Measurements from ENCODE around the gene FAM89B.

Gene FAM89B

GRCh38 chr11:65575568-65576231 is 3.4 kb downstream of the FAM89B start, which contains the start of gene EHBP1L1:
Gene EHBP1L1 (plus strand): TSS chr11:65576053. CDS start chr11:65576303, 250 bp downstream.
- DNase-seq = peak; percentile 83

DNA sequence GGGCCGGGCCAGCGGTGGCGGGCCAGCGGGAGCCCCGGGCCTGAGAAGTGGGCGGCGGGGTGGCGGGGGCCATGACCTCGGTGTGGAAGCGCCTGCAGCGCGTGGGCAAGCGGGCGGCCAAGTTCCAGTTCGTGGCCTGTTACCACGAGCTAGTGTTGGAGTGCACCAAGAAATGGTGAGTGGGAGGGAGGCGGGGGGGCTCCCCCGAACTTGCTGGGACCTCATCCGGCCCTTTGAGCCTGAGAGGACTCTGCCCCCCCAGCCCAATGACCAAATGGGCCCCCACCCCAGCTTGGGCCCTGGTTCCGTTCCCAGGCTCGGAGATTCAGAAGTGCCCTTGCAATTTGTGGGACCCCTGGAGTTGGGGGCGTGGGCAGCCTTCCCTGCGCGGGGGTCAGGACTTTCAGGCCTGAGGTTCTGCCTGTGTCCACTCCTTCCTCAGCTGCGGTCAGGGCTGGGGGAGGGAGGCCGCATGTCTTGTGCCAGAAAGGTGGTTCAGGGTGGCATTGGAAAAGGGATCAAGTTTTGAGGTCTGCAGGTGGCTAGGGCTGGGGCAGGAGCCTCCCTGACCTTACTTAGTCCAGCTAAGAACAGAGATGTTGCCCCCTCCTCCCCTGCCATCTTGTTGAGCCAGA is 4.0 kb downstream of the FAM89B start:
- DNase-seq = no peak

GRCh38 chr11:65576867-65577755 is 4.8 kb downstream of the FAM89B start:
- DNase-seq = no peak

DNA sequence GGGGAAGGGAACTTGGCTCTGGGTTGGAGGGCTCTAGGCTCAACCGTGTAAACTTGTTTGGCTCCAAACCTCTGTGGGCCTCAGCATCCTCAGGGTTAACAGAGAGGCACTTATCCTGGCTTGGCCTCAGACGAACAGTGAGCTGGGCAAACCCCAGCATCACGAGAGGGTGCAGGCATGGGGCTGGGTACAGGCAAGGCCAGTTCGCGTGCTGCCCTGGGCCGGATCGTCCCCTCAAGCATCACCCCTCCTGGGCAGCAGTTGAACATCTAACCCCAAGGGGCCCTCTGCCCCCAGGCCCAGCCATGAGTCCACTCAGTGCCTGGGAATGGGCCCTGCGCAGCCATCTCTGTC is 5.4 kb downstream of the FAM89B start:
- no peak for DNase-seq

GRCh38 chr11:65578134-65578533 is 5.8 kb downstream of the FAM89B start:
- no peak for DNase-seq

- DNase-seq = no peak
Measured at GRCh38 chr11:65578667-65579066, 6.3 kb downstream of the FAM89B start.

- DNase-seq = no peak
Measured at GRCh38 chr11:65579291-65579690, 7.0 kb downstream of the FAM89B start.

DNA sequence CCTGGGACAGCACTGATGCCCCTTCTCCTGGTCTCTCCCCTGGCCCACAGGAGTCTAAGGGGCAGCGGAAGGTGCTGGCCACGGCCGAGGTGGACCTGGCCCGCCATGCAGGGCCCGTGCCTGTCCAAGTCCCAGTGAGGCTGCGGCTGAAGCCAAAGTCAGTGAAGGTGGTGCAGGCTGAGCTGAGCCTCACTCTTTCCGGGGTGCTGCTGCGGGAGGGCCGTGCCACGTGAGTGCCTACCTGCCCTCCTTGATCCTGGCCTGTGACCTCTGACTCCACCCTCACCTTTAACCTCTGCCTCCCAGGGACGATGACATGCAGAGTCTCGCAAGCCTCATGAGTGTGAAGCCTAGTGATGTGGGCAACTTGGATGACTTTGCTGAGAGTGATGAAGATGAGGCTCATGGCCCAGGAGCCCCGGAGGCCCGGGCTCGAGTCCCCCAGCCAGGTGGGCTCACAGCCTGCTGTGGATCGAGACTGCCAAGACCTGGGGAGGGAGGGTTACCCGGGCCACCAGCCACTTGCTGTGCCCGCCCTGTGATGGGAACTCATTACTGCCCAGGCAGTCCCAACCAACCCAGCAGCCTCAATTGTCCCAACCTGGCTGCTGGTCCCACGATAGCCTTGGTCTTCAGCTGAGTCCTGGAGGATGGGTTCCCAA is 7.8 kb downstream of the FAM89B start:
- DNase-seq = no peak

DNA sequence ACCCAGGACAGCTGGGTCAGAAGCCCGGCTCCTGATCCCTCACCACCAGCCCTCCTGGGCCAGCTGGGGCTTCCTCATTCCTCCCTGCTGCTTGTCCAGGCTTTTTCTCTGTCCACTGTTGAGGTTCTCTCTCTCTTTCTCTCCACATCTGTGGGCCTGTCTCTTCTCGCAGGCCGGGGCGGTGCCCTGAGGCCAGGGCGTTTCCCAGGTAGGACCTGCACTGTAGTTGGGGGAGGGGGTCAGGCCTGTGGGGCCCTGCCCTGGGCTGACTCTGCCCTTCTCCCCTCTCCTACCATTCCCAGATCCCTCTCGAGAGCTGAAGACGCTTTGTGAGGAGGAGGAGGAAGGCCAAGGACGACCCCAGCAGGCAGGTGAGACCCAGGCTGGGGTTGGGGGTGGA is 8.4 kb downstream of the FAM89B start:
- no peak for DNase-seq

DNA sequence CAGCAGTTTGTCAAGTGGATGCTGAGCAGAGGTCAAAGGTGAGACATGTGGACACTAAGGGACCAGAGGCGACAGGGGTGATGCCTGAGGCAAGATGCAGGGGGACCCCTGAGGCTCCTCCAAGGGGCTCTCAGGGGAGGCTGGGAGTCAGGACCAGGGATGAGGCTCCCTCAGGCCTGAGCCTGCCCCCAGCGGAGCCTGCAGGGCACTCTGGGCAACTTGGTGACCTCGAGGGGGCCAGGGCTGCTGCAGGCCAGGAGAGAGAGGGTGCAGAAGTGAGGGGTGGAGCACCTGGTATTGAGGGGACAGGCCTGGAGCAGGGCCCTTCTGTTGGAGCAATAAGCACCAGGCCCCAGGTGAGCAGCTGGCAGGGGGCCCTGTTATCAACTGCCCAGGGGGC is 9.6 kb downstream of the FAM89B start:
- DNase-seq = no peak

DNA sequence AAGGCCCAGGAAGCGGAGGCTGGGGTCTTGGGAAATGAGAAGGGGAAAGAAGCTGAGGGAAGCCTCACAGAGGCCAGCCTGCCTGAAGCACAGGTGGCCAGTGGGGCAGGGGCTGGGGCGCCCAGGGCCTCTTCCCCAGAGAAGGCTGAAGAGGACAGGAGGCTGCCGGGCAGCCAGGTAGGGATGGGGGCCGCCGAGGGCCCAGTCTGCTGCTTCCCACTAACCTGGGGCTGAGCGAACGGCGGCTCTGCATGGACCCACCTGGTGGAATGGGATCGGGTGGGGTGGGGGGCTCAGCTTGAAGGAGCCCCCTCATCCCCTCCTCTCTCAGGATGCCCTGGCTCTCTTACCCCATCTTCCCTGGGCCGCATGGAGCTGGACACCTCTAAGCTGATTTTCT is 11.3 kb downstream of the FAM89B start:
- no peak for DNase-seq

- DNase-seq = no peak
Measured at GRCh38 chr11:65584106-65584505, 11.8 kb downstream of the FAM89B start.

DNA sequence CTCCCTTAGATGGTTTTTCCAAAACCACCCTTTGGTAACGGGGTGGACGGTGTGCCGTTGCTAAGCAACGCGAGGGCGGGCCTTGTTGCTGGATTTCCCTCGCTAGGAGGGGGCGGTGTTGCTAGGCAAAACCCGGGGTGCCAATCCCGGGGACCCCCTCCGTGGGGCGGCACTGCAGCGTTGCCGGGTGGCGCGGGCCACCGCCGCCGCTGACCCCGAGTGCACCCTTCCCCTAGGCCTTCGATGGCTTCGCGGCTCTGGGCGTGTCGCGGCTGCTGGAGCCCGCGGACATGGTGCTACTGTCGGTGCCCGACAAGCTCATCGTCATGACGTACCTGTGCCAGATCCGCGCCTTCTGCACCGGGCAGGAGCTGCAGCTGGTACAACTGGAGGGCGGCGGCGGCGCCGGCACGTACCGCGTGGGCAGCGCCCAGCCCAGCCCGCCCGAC is 12.4 kb downstream of the FAM89B start:
- DNase-seq = no peak

- DNase-seq = no peak
Measured at GRCh38 chr11:65585396-65586246, 13.3 kb downstream of the FAM89B start.

DNA sequence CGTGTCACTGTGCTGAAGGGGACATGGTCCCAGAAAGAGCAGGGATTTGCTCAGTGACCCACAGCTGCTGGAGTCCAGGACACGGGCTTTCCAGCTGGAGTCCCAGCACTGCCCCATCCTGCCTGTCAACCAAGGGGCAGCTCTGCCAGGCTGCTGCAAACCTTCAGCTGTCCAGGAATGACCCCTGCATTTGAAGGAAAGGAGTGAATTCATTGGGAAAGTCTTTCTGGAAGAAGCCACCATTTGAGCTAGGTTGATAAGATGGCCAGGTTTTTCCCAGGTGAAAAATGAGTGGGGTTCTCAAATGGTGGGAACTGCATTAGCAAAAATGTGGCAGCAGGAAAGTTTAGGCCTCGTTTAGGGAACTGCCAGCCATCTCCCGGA is 13.9 kb downstream of the FAM89B start:
- DNase-seq = no peak

DNA sequence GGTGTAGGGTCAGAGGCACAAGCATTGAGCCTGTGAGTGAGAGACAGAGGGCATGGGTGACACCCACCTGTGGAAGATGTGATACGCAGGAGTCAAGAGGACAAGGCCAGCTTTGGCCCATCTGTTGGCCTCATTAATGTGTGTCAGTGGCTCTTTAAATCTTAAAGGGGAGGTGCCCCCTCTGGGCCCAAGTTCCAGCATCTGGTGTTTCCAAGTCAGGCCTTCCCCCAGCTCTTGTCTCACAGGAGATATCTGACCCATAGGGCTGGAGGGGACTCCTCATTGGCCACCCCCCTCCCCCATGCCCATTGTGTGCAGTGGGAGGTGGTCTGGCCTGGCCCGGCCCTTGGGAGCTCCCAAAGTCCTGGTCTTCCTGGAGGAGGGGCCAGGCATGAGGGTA is 14.3 kb downstream of the FAM89B start:
- no peak for DNase-seq

DNA sequence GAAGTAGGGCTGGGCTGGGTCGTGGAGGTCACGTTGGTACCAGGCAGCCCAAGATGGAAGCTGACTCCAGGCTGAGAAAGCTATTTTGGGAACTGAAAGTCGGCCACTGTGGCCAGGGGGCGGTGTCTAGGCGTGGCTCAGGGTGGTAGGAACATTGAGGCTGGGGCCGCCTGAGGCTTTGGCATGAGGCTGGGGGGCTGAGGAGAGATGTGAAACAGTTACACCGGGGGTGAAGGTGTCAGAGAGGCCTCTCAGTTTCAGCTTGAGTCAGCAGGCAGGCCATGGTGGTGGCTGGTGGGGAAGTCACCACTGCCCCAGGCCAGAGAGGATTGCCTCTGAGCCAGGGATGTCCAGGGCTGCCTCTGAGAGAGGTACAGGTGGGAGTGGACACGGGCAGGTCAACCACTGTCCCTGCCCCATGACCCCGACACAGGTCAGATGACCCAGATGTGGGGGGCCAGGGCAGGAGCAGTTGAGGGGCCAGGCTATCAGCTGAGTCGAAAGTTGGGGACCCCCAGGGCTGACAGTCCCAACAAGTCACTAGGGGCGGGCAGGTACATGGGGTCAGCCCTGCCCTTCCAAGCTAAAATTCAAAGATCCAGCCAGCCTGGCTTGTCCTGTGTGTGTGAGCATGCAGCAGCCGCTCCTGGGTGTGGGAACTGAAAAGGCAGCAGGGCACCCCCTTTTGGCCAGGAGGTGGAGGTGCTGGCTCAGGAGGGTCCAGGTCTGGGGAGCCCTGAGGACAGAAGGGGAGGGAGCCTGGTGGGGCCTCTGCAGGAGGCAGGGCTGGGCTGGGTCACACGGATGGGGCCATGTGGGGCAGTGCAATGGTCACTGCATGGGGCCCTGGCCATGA is 16.1 kb downstream of the FAM89B start:
- no peak for DNase-seq

DNA sequence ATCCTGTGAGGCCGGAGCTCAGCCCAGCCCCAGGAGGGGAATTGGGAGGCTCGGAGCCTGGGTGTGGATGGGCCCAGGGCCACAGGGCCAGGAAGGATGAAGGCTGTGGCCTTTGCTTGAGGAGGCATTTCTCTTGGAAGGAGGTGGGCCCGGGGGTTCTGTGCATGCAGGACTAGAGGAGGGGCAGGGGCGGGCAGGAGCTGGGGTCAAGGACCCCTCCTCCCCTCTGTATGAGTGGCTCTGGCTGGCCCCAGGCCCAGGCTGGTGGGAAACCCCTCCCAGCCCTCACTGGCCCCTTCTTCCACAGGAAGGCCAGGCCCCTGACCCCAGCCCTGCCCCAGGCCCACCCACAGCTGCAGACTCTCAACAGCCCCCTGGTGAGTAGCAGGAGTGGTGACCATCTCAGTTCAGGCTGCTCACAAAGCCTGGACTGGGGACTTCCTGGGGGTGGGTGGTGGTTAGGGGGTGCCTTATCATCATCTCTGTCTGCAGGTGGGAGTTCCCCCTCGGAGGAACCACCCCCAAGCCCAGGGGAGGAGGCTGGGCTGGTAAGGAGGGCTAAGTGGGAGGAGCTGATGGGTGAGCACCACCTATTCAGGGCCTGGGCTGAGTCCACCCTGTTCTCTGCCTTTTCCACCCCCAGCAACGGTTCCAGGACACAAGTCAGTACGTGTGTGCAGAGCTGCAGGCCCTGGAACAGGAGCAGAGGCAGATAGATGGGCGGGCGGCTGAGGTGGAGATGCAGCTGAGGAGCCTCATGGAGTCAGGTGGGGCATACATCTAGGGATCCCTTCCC is 17.3 kb downstream of the FAM89B start:
- no peak for DNase-seq

DNA sequence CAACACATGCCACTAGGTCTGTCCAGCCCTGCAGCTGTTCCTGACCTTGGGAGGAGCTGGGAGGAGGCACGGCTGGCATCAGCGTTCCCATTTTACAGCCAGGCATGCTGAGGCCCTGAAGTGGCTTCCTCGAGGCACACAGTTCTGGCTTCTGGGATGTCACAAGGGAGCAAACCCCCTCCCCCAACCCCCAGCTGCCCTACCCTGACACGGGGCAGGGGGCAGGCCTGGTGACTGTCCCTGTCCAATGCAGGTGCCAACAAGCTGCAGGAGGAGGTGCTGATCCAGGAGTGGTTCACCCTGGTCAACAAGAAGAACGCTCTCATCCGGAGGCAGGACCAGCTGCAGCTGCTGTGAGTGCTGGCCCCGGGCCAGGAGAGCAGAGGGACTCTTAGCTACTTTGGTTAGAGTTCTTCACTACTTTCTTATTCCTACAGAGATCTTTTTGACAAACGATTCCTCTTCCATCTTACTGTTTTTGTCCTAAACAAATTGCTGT is 18.0 kb downstream of the FAM89B start:
- no peak for DNase-seq

All from KG1 (cell line).